Activated T-helper 2 cell treated with anti-CD3 and anti-CD28 coated beads, Interferon-gamma antibody, Interleukin-2, Interleukin-4, amounts not matched to agents 10 μg/mL and 5 μg/mL and 100 μg/mL, durations not matched to agents 14 hours and 24 hours and 36 hours (primary cell): ENCODE data around the gene PITPNC1. TPM values are rescaled to one million over a fixed set of nuclear protein-coding genes. Genes with fewer than 3 reads are reported as not detected.
"Not testable (repeated sequence)": the region's sequence is repeated elsewhere in the genome, so short reads cannot be mapped to it uniquely, and the experiment has no call there.

Source experiments
- DNase-seq: peaks from one replicate; pipeline ENCODE4 v3.0.0; 2021; ENCODE audit warnings: low spot score
- H3K27ac Mint-ChIP-seq: one replicate; pipeline ENCODE4 v1.8.0; 2021; ENCODE audit warnings: mixed read lengths
- H3K27me3 Mint-ChIP-seq: one replicate; pipeline ENCODE4 v1.8.0; 2021; ENCODE audit warnings: low read depth, mixed read lengths
- H3K36me3 Mint-ChIP-seq: one replicate; pipeline ENCODE4 v1.8.0; 2021; ENCODE audit warnings: low read depth, mixed read lengths
- H3K4me1 Mint-ChIP-seq: one replicate; pipeline ENCODE4 v1.8.0; 2021; ENCODE audit warnings: low read depth, mixed read lengths
- H3K4me3 Mint-ChIP-seq: one replicate; pipeline ENCODE4 v1.8.0; 2021; ENCODE audit warnings: low read depth, mild to moderate bottlenecking, moderate library complexity, mixed read lengths
- H3K9me3 Mint-ChIP-seq: one replicate; pipeline ENCODE4 v1.8.0; 2021; ENCODE audit warnings: mixed read lengths
- intact Hi-C: fragments of 100-400 bp; cut with micrococcal nuclease; formaldehyde crosslinking; loops from one replicate; pipeline ENCODE4 v1.15.1; 2023
- total RNA-seq: library from RNA; stranded (reverse); gene quantifications from 2 replicates; pipeline ENCODE4 v1.2.3, GENCODE V29; 2022

PITPNC1 gene
- total RNA-seq, 1 donor from 2014 or later, result 11.2 TPM

DNA sequence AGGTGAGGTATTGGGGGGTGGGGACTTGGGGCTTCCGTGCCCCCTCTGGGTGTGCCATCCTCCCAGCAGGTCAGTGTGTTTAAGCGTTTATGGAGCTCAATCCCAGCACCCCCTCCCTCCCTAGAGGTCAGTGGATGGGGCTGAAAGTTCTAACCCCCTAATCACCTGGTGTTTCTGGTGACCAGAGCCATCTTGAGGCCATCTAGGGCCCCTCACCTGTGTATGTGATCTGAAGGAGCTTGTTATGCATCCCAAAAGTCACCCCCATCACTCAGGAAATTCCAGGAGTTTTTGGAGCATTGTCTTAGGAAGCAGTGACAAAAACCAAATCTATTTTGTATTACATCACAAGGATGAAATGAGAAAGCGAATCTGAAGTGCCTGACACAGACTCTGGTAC, 272.8 kb downstream of the PITPNC1 start:
- no peaks in the 10 kb centered on the region for H3K36me3 Mint-ChIP-seq
- no peaks in the 10 kb centered on the region for H3K4me1 Mint-ChIP-seq
- no peak for DNase-seq
- no peaks in the 10 kb centered on the region for H3K27me3 Mint-ChIP-seq
- intact Hi-C loops, result no loop called here
- H3K4me3 Mint-ChIP-seq, result no peak overlapping the region
- H3K9me3 Mint-ChIP-seq, result no peaks in the 10 kb centered on the region
- no peak overlapping the region for H3K27ac Mint-ChIP-seq

DNA sequence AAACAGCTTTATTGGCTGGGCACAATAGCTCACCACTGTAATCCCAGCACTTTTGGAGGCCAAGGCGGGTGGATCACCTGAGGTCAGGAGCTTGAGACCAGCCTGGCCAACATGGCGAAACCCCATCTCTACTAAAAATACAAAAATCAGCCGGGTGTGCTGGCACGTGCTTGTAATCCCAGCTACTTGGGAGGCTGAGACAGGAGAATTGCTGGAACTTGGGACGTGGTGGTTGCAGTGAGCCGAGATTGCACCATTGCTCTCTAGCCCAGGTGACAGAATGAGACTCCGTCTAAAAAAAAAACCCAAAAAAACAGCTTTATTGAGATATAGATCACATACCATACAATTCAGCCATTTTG, 274.1 kb downstream of the PITPNC1 start:
- H3K4me1 Mint-ChIP-seq, result not testable (repeated sequence)

GRCh38 chr17:67652433-67652832, 275.4 kb downstream of the PITPNC1 start:
- no peak overlapping the region for H3K27ac Mint-ChIP-seq
- intact Hi-C loops, result no loop called here
- no peak overlapping the region for H3K4me3 Mint-ChIP-seq

More for the DNA sequence above, 274.1 kb downstream of the PITPNC1 start:
- H3K27ac Mint-ChIP-seq, DNase-seq, intact Hi-C loops, H3K27me3 Mint-ChIP-seq, H3K36me3 Mint-ChIP-seq, H3K4me3 Mint-ChIP-seq, H3K9me3 Mint-ChIP-seq: not testable (repeated sequence)

DNA sequence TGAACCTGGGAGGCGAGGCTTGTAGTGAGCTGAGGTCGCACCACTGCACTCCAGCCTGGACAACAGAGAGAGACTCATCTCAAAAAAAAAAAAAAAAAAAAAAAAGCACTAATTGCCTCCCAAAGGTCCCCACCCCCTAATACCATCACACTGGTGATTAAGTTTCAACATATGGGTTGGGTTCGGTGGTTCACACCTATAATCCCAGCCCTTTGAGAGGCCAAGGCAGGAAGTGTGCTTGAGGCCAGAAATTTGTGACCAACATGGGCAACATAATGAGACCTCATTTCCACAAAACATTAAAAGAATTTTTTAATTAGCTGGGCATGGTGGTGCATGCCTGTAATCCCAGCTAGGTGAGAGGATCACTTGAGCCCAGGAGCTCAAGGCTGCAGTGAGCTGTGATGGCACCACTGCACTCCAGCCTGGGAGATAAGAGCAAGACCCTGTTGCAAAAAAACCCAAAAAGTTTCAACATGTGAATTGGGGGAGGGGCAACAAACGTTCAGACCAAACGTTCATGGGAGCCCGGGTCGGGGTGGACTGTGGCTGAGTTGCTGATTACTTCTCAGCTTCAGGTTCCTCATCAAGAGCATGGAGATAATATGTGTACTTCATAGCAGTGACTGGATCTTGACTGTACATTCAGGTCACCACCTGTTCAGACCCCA, 278.5 kb downstream of the PITPNC1 start:
- DNase-seq, result no peak
- Mint-ChIP-seq H3K27ac (no peak overlapping the region), H3K27me3 (no peaks in the 10 kb centered on the region), H3K4me3 (no peak overlapping the region), H3K36me3 (peaks cover 8% of the 10 kb centered on the region), H3K4me1 (no peaks in the 10 kb centered on the region), H3K9me3 (peaks cover 25% of the 10 kb centered on the region)
- intact Hi-C loops, result no loop called here

More at GRCh38 chr17:67652433-67652832, 275.4 kb downstream of the PITPNC1 start:
- no peaks in the 10 kb centered on the region for H3K36me3 Mint-ChIP-seq
- no peaks in the 10 kb centered on the region for H3K4me1 Mint-ChIP-seq
- no peak for DNase-seq
- peaks cover 6% of the 10 kb centered on the region for H3K9me3 Mint-ChIP-seq
- H3K27me3 Mint-ChIP-seq, result no peaks in the 10 kb centered on the region

DNA sequence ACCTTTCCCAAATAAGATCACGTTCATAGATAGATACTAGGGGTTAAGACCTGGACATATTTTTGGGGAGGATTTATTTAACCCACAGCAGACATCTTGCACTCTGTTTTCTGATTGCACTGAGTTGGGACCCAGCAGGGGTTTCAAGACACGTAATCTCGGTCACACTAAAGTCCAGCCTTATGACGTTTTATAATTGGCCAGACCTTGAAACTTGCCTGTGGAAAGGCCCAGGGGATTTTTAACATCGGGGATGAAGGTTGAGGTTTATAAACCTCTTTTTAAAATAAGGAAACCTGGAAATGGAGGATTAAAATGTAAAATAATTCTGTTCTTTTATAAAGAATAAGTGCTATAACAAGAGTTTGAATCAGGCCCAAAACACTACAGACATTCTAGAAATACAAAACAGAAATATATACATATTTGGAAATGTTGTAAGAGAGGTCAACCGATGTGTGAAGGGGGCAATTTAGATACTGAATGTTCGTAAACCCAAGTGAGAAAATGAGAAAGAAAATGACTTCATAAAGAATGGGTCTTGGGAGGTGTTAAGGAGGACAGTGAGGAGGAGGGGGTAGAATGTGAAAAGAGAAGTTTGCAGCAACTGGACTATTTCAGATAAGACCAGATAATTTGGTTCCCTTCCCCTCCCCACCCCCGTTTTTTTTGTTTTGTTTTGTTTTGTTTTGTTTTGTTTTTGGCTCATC, 279.6 kb downstream of the PITPNC1 start:
- no peak overlapping the region for H3K4me3 Mint-ChIP-seq
- peaks cover 11% of the 10 kb centered on the region for H3K36me3 Mint-ChIP-seq
- no peak for DNase-seq
- H3K27me3 Mint-ChIP-seq, result no peaks in the 10 kb centered on the region
- no peak overlapping the region for H3K27ac Mint-ChIP-seq
- intact Hi-C loops, result no loop called here
- peaks cover 25% of the 10 kb centered on the region for H3K9me3 Mint-ChIP-seq
- H3K4me1 Mint-ChIP-seq, result no peaks in the 10 kb centered on the region

DNA sequence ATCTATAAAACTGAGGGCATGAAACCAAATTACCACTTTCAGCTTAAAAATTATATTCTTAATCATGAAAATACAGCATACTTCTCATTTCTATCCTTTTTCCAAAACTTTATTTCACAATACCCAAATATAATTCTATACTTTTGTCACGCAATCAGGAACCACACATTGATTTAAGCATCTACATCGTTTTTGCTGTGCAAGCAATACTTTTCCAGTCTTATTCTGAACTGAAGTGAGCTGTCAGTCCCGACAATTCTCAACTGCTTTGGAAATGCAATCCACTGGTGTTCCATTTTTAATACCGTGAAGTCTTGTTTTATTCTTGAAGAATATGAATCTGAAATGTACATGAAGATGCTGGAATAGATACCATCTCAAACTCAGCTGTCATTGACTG, 280.5 kb downstream of the PITPNC1 start:
- Mint-ChIP-seq H3K27ac (no peak overlapping the region), H3K36me3 (peaks cover 11% of the 10 kb centered on the region), H3K27me3 (no peaks in the 10 kb centered on the region), H3K9me3 (peaks cover 27% of the 10 kb centered on the region), H3K4me3 (no peak overlapping the region), H3K4me1 (no peaks in the 10 kb centered on the region)
- intact Hi-C loops, result no loop called here
- no peak for DNase-seq

DNA sequence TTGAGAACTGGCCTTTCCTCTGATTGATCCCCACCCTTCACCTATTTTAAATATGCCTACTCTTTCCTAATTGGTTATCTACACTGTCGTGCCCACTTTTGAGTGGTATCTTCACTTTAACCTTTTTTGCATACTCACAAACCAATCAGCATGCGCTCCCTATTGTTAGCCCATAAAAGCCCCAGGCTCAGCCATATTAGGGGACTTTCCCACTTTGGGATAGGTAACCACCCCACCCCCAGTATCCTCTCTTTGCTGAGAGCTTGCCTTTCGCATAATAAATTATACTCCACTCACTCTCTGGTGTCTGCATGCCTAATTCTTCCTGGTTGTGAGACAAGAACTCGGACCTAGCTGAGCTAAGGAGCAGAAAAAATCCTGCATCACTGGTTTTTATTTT, 281.2 kb downstream of the PITPNC1 start:
- H3K4me1 Mint-ChIP-seq, result no peaks in the 10 kb centered on the region
- intact Hi-C loops, result no loop called here
- H3K27ac Mint-ChIP-seq, result no peak overlapping the region
- no peak overlapping the region for H3K4me3 Mint-ChIP-seq
- peaks cover 11% of the 10 kb centered on the region for H3K36me3 Mint-ChIP-seq
- no peak for DNase-seq
- peaks cover 27% of the 10 kb centered on the region for H3K9me3 Mint-ChIP-seq
- H3K27me3 Mint-ChIP-seq, result no peaks in the 10 kb centered on the region

- H3K27ac Mint-ChIP-seq, result no peak overlapping the region
- no peaks in the 10 kb centered on the region for H3K27me3 Mint-ChIP-seq
- H3K4me1 Mint-ChIP-seq, result no peaks in the 10 kb centered on the region
- H3K9me3 Mint-ChIP-seq, result peaks cover 27% of the 10 kb centered on the region
- H3K36me3 Mint-ChIP-seq, result peaks cover 11% of the 10 kb centered on the region
- no peak for DNase-seq
- intact Hi-C loops, result no loop called here
- no peak overlapping the region for H3K4me3 Mint-ChIP-seq
These were observed 281.9 kb downstream of the PITPNC1 start for GRCh38 chr17:67659028-67659427.

- Mint-ChIP-seq H3K27ac (no peak overlapping the region), H3K4me3 (no peak overlapping the region), H3K4me1 (no peaks in the 10 kb centered on the region), H3K9me3 (peaks cover 19% of the 10 kb centered on the region), H3K27me3 (no peaks in the 10 kb centered on the region), H3K36me3 (peaks cover 11% of the 10 kb centered on the region)
- intact Hi-C loops, result no loop called here
- DNase-seq, result no peak
These were observed 285.6 kb downstream of the PITPNC1 start for GRCh38 chr17:67662712-67663111.

DNA sequence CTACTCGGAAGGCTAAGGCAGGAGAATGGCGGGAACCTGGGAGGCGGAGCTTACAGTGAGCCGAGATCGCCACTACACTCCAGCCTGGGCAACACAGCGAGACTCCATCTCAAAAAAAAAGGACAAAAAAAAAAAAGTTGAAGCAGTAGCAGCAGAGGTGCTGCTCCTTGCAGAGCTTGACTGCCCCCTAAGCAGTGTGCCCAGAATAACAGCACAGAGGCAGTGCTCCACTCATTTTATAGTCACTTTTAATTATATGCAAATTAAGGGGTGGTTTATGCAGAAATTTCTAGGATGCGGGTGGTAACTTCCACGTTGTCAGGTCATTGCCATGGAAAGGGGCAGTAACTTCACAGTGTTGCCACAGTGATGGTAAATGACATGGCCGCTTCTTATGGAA, 286.4 kb downstream of the PITPNC1 start:
- intact Hi-C loops, result no loop called here
- Mint-ChIP-seq H3K4me3 (no peak overlapping the region), H3K36me3 (peaks cover 11% of the 10 kb centered on the region), H3K9me3 (peaks cover 11% of the 10 kb centered on the region), H3K4me1 (no peaks in the 10 kb centered on the region), H3K27ac (no peak overlapping the region), H3K27me3 (no peaks in the 10 kb centered on the region)
- DNase-seq, result no peak

GRCh38 chr17:67666028-67666427, 288.9 kb downstream of the PITPNC1 start:
- DNase-seq, result no peak
- peaks cover 3% of the 10 kb centered on the region for H3K36me3 Mint-ChIP-seq
- H3K4me3 Mint-ChIP-seq, result no peak overlapping the region
- H3K4me1 Mint-ChIP-seq, result no peaks in the 10 kb centered on the region
- peaks cover 3% of the 10 kb centered on the region for H3K9me3 Mint-ChIP-seq
- no peak overlapping the region for H3K27ac Mint-ChIP-seq
- intact Hi-C loops, result no loop called here
- no peaks in the 10 kb centered on the region for H3K27me3 Mint-ChIP-seq

GRCh38 chr17:67666710-67667109, 289.6 kb downstream of the PITPNC1 start:
- intact Hi-C loops, result no loop called here
- peaks cover 3% of the 10 kb centered on the region for H3K9me3 Mint-ChIP-seq
- DNase-seq, result no peak
- no peaks in the 10 kb centered on the region for H3K4me1 Mint-ChIP-seq
- H3K4me3 Mint-ChIP-seq, result no peak overlapping the region
- no peaks in the 10 kb centered on the region for H3K27me3 Mint-ChIP-seq
- no peak overlapping the region for H3K27ac Mint-ChIP-seq
- no peaks in the 10 kb centered on the region for H3K36me3 Mint-ChIP-seq

GRCh38 chr17:67671493-67671892, 294.4 kb downstream of the PITPNC1 start:
- Mint-ChIP-seq H3K36me3 (no peaks in the 10 kb centered on the region), H3K4me1 (no peaks in the 10 kb centered on the region), H3K27ac (no peak overlapping the region), H3K27me3 (no peaks in the 10 kb centered on the region), H3K4me3 (no peak overlapping the region), H3K9me3 (no peaks in the 10 kb centered on the region)
- intact Hi-C loops, result no loop called here
- no peak for DNase-seq
